OCI-M2 (cell line): ENCODE measurements around the gene ZSCAN12.
A peak's percentile ranks its signal among the peaks of the same experiment; 100 is the strongest.
"Not testable (repeated sequence)": the region's sequence is repeated elsewhere in the genome, so short reads cannot be mapped to it uniquely, and the experiment has no call there.

ENCODE experiments used
- DNase-seq: peaks from one replicate; lab custom pipeline; 2025; ENCODE audit not compliant: unreplicated experiment; lab: John Stamatoyannopoulos, UW

The ZSCAN12 gene

DNA sequence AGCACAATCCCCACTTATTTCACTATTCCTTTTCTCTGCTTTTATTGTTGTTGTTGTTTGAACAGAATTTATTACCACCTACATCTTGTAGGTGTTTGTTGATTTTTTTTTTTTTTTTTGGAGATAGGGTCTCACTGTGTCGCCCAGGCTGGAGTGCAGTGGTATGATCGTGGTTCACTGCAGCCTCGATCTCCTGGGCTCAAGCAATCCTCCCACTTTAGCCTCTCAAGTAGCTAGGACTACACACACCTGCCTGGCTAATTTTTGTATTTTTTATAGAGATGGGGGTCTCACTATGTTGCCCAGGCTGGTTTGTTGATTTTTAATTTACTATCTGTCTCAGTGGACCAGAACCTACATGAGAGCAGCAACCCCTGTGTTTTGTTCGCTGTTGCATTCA is 3.6 kb downstream of the ZSCAN12 start:
- no peak for DNase-seq

DNA sequence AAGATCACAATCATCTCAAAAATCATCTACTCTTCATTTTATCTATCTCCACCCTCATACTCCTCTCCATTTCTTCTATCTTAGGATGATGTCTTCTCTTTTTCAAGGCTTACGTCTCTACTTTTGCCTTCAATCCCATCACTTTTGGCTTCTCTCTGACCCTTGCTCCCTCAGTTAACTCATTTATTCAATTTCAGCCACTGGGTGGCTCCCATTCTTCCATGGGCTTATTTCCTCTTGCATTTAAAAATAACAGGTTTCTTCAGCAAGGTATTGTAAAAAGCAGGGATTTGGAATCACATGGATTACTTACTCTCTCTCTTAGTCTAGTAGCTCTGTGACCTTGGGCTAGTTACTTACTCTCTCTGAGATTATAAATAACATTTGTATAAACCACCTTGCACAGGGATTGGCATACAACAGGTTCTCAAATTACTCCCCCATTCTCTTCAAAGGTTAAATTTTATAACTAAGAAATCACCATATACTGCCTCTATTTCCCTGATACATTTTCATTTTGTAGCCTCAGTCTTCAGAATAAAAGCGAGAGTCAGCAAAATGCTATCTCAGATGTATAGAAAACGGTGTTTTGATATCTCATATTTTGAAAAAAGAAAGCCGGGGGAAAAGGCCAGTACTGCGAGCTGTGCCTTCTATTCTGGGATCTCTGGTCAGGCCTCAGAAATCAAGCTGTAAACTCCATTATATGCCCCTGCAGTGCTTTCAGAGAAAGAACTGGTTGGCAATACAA is 5.5 kb downstream of the ZSCAN12 start:
- DNase-seq, result no peak

DNA sequence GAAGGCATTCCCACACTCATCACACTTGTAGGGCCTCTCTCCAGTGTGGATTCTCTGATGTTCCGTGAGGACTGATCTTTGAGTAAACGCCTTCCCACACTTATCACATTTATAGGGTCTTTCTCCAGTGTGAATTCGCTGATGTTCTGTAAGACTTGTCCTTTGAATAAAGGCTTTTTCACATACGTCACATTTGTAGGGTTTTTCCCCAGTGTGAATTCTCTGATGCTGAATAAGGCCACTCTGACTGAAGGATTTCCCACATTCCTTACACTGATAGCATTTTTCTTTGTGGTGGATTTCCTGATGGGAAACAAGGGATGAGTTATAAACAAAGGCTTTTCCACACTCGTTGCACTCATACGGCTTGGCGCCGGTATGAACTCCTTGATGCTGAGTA is 8.9 kb downstream of the ZSCAN12 start:
- DNase-seq, result no peak

DNA sequence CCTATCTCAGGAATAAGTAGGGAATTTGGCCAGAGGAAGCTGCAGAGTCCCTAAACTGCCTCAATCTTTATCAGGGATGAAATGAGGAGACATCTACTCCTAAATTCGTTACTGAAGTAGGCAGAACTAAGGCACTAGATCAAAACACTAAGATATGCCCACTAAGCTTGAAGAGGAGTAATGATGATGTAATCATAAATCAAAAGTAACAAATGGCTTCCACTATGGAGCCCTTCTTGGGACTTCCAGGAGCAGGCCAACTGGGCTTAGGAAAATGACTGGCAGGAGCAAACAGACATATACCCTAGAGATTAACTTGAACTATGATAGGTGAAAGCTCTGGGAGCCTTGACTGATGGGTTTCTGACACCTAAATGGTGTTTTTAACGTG is 15.4 kb downstream of the ZSCAN12 start:
- no peak for DNase-seq

DNA sequence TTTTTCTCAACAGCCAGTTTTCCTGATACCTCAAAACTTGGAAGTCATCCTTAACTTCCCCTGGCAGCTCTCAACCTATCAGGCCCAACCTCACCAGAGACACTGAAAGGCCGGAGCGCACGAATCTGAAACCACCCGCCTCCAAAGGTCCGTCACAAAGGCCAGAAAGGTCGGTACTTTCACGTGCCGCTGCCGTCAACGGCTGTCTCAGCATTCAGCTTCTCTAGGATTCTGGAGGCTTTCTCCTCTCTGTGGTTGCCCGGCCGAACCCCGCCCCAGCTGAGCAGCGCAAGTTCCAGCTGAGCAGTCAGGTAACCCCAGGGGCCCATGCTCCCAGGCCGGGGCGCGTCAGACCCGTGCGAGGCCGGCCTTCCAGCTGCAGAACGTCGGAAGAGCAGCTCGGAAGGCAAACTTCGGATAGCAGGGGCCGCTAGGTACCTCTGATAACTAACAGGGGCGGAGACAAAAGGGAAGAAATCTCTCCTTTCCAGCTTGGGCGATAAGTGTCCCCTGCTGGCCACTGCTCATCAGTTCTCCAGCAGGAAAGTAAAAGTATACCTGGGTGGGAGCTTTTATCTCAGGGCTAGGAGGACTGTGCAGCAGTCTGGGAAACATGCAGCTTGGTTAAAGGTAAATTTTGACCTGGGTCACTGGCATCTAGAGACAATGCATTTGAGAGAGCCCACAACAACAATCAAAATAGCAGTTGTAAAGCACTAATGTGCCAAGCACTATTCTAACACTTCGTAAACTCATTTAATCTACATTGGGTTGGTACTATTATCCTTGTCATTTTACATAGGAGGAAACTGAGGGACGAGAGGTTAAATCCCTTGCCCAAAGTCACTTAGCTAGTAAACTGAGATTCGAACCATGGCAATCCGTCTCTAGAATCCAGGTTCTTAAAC is 16.1 kb downstream of the ZSCAN12 start:
- DNase-seq, result peak; percentile 91

DNA sequence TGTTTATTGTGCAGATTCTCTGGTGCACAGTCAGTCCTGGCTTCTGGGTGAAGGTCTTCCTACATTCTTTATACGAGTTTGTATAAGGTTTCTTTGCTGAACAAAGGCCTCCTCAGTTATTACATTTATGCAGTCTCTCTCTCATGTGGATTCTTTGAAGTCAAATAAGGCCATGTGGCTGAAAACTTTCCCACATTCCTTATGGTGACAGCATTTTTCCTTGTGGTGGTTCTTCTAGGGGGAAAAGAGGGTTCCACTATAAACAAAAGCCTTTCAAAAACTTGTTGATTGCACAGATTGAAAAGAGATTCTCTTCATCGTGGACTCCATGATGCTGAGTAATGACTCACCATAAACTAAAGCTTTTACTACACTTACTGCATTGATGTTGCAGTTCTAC is 19.2 kb downstream of the ZSCAN12 start:
- no peak for DNase-seq

DNA sequence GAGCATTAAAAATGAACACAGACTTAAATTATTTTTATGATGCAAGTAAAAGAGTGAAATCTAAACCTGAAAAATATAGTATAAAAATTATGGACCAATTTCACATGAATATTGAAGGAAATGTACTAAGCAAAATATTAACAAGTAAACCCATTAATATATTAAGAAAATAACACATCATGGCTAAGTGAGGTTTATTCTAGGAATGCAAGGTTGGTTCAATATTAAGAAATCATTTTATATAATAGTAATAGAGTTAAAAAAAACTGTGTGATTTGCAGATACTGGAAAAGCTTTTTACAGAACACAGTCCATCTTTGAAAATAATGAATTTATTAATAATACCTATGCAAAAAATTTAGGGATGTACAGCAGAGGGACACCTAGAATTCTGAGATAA is 20.9 kb downstream of the ZSCAN12 start:
- no peak for DNase-seq

DNA sequence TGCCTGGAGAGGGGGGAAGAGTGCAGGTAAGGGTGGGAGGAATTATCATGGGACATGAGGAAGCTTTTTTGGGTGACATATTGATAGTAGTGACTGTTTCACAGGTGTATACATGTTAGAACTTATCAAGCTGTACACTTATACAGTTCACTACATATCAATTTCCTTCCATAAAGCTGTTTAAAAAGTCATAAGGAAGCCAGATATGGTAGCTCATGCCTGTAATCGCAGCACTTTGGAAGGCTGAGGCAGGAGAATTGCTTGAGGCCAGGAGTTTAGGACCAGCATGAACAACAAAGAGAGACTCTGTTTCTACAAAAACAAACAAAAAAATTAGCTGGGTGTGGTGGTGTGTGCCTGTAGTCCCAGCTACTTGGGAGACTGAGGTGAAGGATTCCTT is 21.7 kb downstream of the ZSCAN12 start:
- no peak for DNase-seq

DNA sequence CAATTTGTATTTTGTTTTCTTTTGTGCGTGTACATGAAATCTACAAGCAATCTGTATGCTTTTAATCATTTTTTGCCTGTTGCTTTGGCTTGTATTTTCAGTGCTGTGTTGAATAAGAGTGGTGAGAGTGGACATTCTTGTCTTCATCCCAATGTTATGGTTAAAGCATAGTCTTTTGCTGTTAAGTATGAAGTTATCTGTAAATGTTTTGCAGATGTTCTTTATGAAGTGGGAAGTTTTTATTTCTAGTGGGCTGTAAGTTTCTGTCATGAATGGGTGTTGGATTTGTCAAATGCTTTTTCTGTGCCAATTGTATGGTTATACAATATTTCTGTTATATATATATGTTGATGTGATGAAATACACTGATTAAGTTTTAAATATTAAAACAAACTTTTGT is 25.6 kb downstream of the ZSCAN12 start:
- no peak for DNase-seq

DNA sequence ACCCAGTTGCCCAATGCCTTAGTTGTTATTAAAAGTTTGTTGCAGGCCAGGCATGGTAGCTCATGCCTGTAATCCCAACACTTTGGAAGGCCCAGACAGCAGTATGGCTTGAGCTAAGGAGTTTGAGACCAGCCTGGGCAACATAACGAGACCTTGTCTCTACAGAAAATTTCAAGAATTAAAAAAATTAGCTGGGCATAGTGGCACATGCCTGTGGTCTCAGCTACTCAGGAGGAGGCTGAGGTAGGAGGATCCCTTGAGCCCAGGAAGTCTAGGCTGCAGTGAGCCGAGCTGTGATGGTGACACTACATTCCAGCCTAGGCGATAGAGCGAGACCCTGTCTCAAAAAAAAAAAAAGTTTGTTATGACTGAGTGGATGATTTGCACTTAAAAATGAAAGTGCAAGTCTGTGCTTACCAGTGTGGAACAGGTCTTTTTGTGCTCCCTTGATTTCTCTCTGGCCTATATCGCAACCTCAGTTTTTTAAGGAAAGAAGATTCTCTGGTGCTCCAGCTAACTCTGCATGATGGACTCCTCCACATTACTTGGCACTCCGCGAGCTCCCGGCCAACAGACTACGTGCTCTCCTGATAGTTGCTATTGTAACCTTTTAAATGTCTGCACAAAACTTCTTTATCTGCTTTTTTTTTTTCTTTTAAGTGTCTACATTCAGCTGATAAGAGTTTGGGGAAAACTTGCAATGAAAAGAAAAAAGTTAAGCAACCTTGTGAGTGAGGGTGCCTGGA is 27.7 kb downstream of the ZSCAN12 start:
- no peak for DNase-seq

DNA sequence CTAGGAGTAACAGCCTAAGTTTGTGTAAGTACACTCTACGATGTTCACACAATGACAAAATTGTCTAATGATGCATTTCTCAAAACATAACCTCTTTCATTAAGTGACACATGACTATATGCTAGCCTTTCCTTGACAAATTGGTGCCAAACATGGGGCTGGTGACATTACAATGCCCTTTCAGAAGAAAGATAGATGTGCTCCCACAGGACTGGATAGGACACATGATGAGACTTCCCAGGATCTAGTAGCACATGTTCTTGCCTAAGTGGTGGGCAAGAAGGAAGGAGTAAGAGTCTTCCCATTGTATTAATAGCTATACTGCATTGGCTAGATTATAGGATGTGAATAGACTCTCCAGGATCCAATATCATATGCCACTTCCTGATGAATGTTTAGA is 28.3 kb downstream of the ZSCAN12 start:
- no peak for DNase-seq

DNA sequence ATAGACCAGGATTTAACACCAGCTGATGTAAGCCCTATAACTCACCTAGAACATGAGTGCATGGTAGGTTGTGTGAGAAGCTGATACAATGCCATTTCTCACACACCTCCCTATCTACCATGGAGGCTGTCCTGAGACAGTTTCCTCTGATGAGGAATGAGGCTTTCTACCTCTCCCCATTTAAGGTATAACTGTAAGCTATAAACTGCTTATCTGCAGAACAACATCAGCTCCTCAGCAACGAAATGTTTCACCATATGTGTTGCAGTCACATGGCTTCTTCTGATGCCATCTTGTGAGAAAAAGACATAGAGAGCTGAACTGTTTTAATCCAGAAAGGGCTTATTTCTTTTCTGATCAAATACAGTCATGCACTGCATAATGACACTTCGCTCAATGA is 29.1 kb downstream of the ZSCAN12 start:
- DNase-seq, result no peak

DNA sequence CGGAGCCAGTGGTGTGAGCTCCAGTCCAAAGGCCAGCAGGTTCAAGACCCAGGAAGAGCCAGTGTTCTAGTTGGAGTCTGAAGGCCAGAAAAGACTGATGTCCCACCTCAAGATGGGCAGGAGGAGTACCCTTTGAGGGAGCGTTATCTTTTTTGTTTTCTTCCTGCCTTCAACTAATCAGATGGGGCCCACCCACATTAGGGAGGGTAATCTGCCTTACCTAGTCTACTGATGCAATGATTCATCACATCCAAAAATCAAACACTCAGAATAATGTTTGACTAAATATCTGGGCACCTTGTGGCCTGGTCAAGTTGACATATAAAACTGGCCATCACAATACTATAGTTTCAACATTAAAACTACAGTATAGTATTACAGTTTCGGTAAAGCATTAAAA is 30.1 kb downstream of the ZSCAN12 start:
- no peak for DNase-seq

DNA sequence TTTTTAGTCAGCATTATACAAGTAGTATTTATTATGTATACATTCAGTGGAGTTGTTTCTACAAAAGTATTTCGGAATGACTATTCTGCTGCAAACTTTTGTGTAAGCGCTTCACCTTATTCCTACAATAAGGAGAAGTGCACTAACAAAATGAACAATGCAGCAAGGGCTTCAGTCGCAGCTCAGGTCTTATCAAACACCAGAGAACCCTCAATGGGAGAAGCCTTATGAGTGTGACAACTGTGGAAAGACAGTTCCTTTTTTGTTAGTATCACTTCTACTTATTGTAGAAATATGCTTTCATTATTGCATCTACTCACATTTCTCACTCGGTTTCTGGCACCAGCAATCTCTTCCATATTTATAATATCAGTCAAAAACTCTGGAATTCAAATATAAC is 31.0 kb downstream of the ZSCAN12 start:
- no peak for DNase-seq

DNA sequence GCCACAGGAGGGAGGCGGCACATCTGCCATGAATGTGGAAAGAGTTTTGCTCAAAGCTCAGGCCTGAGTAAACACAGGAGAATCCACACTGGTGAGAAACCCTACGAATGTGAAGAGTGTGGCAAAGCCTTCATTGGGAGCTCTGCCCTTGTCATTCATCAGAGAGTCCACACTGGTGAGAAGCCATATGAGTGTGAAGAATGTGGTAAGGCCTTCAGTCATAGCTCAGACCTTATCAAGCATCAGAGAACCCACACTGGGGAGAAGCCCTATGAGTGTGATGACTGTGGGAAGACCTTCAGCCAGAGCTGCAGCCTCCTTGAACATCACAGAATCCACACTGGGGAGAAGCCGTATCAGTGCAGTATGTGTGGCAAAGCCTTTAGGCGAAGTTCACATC is 34.0 kb downstream of the ZSCAN12 start:
- not testable (repeated sequence) for DNase-seq

DNA sequence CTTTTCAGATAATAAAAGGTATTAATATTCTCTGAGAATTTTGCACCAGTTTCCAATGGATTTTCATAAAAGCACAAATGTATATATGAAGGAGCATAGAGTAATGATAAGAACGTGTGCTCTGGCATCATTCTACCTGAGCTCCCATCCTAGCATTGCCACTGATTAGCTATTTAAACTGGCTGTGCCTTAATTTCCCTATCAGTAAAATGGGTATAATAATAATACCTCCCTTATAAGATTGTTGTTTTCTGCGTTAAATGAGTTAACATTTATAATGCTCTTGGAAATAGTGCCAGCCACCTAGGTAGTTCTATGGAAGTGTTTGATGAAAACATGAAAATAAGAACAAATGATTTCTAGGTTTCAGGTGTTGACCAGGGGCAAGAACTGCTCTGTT is 38.6 kb downstream of the ZSCAN12 start:
- DNase-seq, result no peak

DNA sequence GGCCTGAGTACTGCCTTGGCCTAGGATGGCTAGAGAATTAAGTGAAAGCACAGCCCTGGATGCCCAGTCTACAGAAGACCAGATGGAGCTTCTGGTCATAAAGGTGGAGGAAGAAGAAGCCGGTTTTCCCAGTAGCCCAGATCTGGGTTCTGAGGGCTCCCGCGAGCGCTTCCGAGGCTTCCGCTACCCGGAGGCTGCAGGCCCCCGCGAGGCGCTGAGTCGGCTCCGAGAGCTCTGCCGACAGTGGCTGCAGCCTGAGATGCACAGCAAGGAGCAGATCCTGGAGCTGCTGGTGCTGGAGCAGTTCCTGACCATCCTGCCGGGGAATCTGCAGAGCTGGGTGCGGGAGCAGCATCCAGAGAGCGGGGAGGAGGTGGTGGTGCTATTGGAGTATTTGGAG is 40.0 kb downstream of the ZSCAN12 start:
- not testable (repeated sequence) for DNase-seq

DNA sequence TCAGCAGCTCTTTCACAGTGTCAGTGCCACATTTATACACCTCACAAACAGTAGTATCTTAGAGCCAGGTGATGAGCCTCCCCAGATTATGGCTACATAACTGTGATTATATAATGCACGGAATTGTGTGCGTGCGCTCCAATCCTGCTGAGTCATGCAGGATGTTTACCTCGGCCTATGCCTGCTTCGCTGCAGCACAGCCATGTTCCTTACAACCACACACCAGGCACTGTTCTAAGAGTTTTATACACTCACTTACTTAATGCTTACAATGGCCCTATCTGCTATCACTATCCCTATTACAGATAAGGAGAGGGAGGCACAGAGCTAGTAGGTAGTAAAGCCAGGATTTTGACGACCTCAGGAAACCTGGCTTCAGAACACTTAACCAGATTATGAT is 42.5 kb downstream of the ZSCAN12 start:
- DNase-seq, result no peak

DNA sequence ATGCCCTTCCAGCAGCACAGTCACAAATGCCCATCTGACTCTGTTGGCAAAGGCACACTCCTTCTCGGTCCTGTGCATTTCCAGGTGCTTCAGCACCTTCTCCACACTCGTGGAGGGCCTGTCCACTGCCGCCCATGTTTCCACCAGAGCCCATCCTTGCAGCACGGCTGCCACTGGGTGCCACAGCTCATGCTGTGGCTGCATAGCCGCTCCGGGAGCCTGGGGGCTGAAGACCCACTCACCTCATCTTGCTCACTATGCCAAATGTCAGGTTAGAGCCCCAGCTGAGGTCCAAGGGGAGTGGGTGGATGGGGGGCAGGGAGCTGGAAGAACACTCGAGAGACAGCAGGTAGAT is 42.9 kb downstream of the ZSCAN12 start:
- no peak for DNase-seq

DNA sequence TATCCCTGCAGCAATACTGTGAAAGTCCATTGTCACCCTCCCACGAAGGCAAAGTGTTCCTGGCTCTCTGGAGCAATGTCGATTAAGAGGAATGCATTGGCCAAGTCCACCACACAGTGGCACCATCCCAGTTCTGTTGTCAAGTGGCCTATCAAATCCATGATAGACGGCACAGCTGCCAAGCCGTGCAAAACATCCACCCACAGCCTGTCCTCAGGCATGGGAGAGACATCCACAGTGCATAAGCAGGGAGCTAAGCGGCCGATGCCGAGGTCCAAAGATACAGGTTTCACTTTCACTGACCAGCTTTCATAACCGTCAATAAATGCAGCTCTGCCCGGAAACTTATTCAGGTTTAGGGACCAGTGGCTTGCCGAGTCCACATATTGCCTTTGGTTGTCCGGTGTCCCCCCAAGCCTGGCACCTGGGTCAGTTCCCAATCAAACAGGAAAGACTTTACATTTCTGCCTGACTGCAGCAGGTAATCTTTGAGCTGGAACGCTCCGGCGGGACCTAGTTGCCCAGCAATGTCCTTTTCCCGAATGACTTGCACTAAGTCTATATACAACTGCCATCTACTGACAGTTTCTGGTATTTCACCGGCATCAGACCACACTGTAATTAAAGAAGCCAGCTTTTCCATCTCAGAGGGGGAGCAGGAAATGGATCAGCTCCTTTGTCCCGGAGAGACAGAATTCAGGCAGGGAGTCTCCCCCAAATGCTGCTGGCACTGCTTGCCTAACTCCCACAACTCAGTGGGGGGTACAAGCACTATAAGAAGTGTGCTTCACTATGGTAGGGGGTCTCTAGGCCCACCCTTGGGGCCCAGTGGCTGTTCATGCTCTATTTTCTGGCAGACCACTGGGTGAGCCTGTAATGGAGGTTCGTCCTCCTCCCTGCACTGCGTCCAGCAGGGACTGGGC is 43.5 kb downstream of the ZSCAN12 start:
- DNase-seq, result peak; percentile 85
